ENCODE results near the gene DYRK1B.

The DYRK1B gene

DNA sequence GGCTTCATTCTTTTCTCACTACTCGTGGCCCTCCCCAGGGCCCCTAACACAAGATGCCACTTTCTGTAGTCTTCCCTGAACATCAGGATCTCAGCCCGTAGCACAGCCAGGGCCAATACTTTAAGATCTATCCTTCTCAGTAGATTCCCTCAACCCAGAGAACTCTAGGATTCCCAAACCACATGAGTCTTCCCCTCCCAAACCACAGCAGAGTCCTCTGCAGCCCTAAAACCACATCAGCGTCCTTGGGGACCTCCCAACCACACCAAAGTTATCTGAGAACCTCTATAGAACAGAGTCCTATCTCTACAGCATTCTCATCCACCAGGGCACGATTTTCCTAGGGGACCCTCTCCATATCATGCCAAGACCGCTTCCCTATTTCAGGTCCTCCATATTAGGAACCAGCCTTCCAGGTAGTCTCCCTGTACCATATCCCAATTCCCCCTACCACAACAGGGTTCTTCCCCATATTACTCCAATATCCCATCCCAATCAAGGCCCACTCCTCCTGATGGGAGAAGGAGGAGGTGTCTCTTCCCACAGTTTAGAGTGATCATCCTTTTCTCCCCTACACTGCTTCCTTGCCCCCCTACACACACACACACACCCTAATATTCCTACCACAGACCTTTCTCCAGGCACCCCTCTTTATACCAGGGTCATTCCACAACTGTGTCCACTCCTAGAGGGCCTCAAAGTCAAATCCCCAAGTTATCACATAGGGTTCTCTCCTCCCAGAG, 1.4 kb downstream of the DYRK1B start:
- intact Hi-C loops (cut with micrococcal nuclease): loop anchor here (1.0 to 5.0 kb wide), 2 partner anchors 8 to 140 kb away; partner anchors contain the start of gene PSMC4
- Mint-ChIP-seq H3K36me3 (ENCODE audit: low read depth) (peaks cover 79% of the 10 kb centered on the region), H3K4me3 (peak overlapping the region; percentile 88), H3K27me3 (no peaks in the 10 kb centered on the region), H3K4me1 (ENCODE audit: low read depth) (peaks cover 47% of the 10 kb centered on the region), H3K9me3 (no peaks in the 10 kb centered on the region), H3K27ac (peak overlapping the region; percentile 86)

DNA sequence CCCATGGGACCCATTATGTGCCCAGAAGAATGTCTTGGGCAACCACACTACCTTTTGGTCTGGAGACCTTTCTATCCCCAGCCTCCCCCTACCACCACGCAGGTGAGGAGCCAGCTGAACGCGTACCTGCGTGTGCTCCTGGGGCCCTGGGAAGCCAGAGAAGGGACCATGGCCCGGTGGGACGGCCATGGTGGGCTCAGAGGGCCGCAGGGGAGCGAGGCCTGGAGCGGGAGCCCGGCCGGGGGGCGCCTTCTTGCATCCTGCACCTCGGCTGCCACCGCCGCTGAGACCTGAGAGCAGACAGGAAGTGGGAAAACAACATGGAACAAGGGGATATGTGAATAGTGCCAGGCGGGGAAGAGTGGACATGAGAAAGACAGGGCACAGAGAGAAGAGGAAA, 2.3 kb downstream of the DYRK1B start:
- peaks cover 79% of the 10 kb centered on the region for H3K36me3 Mint-ChIP-seq (ENCODE audit: low read depth)
- H3K27me3 Mint-ChIP-seq: no peaks in the 10 kb centered on the region
- H3K9me3 Mint-ChIP-seq: no peaks in the 10 kb centered on the region
- peak overlapping the region; percentile 86 for H3K27ac Mint-ChIP-seq
- H3K4me3 Mint-ChIP-seq: peak overlapping the region; percentile 5
- H3K4me1 Mint-ChIP-seq (ENCODE audit: low read depth): peaks cover 47% of the 10 kb centered on the region
- intact Hi-C loops (cut with micrococcal nuclease): loop anchor here (5.0 kb wide), 1 partner anchor 141 kb away; the partner anchor contains the start of gene PSMC4

DNA sequence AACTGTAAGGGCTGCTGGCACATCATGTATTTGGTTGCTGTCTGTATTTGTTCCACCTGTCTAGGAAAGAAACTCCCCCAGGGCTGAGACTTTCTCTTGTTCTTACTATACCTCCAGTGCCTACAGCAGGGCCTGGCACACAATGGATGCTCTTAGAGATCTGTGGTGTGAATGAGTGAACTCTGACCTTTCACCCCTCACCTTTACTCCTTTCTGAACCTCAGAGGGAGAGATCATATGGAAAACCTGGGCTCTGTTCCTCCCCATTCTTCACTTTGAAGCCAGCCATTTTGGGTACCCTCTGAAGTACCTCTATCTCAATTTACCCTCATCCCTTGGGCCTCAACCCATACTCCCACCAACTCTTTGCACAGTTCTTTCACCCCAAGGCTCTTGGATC, 3.1 kb downstream of the DYRK1B start:
- H3K4me1 Mint-ChIP-seq (ENCODE audit: low read depth): peaks cover 47% of the 10 kb centered on the region
- no peak overlapping the region for H3K4me3 Mint-ChIP-seq
- H3K36me3 Mint-ChIP-seq (ENCODE audit: low read depth): peaks cover 82% of the 10 kb centered on the region
- no peaks in the 10 kb centered on the region for H3K9me3 Mint-ChIP-seq
- H3K27me3 Mint-ChIP-seq: no peaks in the 10 kb centered on the region
- H3K27ac Mint-ChIP-seq: no peak overlapping the region
- intact Hi-C loops (cut with micrococcal nuclease): loop anchor here (5.0 kb wide), 1 partner anchor 141 kb away; the partner anchor contains the start of gene PSMC4

DNA sequence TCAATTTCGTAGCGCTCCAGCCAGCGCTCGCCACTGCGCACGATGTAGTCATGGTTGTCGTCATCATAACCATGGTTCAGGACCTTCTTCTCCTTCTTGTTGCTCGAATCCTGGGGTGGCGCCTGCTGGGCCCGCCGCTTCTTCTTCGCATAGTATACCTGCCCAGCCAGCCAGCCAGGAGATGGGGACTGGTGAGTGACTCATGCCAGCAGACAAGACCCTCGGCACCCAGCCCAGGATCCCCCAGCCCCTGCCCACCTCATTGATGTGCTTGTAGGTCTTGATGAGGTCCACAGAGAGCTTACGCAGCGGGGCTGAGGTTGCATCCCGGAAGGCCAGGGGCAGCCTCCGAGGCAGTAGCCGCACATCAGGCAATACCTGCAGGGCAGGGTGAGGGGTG, 3.6 kb downstream of the DYRK1B start:
- Mint-ChIP-seq H3K4me1 (ENCODE audit: low read depth) (peaks cover 47% of the 10 kb centered on the region), H3K27ac (no peak overlapping the region), H3K27me3 (no peaks in the 10 kb centered on the region), H3K9me3 (no peaks in the 10 kb centered on the region), H3K4me3 (no peak overlapping the region), H3K36me3 (ENCODE audit: low read depth) (peaks cover 82% of the 10 kb centered on the region)
- intact Hi-C loops (cut with micrococcal nuclease): loop anchor here (5.0 kb wide), 1 partner anchor 142 kb away; the partner anchor contains the start of gene PSMC4

DNA sequence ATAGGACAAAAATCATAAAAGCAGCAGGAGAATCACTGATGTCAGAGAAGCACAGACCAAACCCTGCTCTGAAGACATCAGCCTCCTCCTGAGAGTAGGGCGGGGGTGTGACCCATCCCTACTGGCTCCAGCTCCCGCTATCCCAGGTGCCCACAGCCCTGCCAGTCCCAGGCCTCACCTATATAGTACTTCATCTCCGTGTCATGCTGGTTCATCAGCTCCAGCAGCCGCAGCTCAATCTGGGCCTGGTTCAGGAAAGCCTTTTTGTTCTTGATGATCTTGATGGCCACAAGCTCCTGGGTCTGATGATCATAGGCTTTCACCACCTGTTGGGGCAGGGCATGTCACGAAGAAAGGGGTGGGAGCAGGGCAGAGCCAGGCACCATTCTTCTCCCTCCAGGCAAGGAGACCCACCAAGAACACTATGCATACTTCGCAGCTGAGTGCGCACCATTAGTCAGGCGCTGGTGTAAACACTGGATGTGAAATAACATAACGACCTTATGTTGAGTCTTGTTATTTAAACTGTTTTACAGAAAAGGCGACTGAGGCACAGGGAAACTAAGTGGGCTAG, 4.2 kb downstream of the DYRK1B start:
- Mint-ChIP-seq H3K27ac (no peak overlapping the region), H3K4me3 (no peak overlapping the region), H3K4me1 (ENCODE audit: low read depth) (peaks cover 53% of the 10 kb centered on the region), H3K36me3 (ENCODE audit: low read depth) (peaks cover 86% of the 10 kb centered on the region), H3K27me3 (no peaks in the 10 kb centered on the region), H3K9me3 (no peaks in the 10 kb centered on the region)
- intact Hi-C loops (cut with micrococcal nuclease): loop anchor here (5.0 kb wide), 1 partner anchor 143 kb away; the partner anchor contains the start of gene PSMC4

DNA sequence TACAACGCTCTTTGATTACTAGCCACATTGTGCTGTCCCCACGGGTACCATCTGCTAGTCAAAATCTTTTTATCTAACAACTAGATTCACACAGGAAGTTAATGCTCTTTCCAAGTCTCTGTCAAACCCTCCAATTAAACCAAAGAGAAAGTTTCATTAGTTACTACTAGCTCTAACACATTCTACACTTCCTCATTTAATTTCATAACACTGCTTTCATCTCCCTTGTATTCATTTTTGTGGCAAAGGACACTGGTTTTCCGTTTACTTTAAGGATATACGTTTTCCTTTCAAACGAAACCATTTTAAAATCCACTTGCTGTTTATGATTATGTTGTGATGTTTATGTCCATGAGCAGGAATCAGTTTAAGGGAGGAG, 5.3 kb downstream of the DYRK1B start:
- no peak overlapping the region for H3K4me3 Mint-ChIP-seq
- peaks cover 45% of the 10 kb centered on the region for H3K4me1 Mint-ChIP-seq (ENCODE audit: low read depth)
- peak overlapping the region; percentile 26 for H3K27ac Mint-ChIP-seq
- H3K36me3 Mint-ChIP-seq (ENCODE audit: low read depth): peaks cover 74% of the 10 kb centered on the region
- intact Hi-C loops (cut with micrococcal nuclease): no loop called here
- H3K9me3 Mint-ChIP-seq: no peaks in the 10 kb centered on the region
- no peaks in the 10 kb centered on the region for H3K27me3 Mint-ChIP-seq

DNA sequence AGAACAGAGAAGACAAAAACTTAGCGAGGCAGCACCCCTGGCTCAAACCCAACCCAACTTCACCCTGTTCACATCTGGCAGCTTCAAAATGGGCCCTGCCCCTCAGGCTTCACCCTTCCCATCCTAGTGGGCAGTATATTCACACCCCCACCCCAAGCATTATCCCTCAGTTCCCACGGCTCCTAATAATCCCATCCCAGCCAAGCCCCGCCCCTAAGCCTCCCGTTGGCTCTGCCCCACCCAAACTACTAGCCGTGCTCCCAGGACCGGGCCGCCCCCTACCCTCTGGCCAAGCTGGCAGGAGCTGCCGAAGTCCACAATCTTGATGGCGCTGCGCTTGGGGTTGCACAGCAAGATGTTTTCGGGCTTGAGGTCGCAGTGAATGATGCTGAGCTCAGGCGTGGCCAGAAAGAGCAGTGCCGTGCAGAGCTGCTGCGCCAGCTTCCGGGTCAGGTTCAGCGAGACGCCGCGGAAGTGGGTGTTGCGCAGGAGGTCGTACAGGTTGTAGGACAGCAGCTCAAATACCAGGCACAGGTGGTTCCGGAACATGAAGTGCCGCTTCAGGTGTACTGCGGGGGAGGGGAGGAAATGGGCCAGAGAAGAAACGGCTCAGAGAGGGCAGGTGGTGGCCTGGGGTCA, 5.8 kb downstream of the DYRK1B start:
- Mint-ChIP-seq H3K27me3 (no peaks in the 10 kb centered on the region), H3K4me1 (ENCODE audit: low read depth) (peaks cover 44% of the 10 kb centered on the region), H3K27ac (peak overlapping the region; percentile 26), H3K36me3 (ENCODE audit: low read depth) (peaks cover 73% of the 10 kb centered on the region), H3K9me3 (no peaks in the 10 kb centered on the region), H3K4me3 (no peak overlapping the region)
- intact Hi-C loops (cut with micrococcal nuclease): no loop called here

DNA sequence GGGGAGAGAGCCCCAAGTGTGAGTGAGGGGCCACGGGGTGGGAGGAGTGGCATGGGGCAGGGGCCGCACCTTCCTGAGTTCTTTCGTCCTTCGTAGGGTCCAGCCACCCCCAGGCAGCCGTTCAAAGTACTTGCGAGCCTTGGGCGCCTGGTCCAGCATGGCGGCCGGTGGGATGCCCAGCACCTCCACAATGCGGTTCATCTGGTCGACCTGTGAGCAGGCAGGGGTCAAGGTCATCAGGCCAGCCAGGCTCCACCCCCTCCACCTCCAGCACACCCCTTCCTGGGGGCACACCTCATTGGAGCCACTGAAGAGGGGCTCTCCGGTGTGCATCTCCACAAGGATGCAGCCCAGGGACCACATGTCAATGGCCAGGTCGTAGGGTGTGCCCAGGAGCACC, 6.7 kb downstream of the DYRK1B start:
- intact Hi-C loops (cut with micrococcal nuclease): no loop called here
- peaks cover 35% of the 10 kb centered on the region for H3K4me1 Mint-ChIP-seq (ENCODE audit: low read depth)
- H3K9me3 Mint-ChIP-seq: no peaks in the 10 kb centered on the region
- H3K4me3 Mint-ChIP-seq: no peak overlapping the region
- peaks cover 73% of the 10 kb centered on the region for H3K36me3 Mint-ChIP-seq (ENCODE audit: low read depth)
- H3K27me3 Mint-ChIP-seq: no peaks in the 10 kb centered on the region
- no peak overlapping the region for H3K27ac Mint-ChIP-seq

DNA sequence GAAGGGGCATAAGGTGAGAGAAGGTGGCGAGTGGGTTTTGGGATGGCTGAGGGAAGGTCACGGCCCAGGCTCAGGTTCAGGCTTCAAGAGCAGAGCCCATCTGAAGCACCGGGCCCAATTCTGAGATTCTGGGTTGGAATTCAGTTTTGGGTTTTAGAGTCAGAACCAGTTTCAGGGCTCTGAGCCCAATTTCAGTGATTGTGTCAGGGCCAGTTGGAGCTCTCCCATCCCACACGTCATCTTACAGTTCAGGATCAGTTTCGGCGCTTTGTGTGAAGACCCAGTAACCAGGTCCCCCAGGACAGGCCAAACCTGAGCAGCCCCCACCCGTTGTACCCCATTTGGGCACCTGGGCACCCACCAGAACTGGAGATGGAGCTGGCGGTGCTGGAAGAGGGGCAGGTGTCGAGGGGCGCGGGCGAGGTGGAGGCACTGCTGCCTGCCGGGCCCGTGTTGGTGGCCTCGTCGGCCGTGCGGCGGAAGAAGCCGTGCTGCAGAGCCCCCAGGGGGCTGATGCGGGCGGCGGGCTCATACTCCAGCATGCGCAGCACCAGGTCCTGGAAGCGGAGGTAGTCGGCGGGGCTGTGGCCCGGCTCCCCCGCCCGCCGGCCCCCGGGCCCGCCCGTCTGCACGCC, 7.5 kb downstream of the DYRK1B start:
- H3K4me1 Mint-ChIP-seq (ENCODE audit: low read depth): peaks cover 29% of the 10 kb centered on the region
- H3K36me3 Mint-ChIP-seq (ENCODE audit: low read depth): peaks cover 66% of the 10 kb centered on the region
- H3K27ac Mint-ChIP-seq: no peak overlapping the region
- intact Hi-C loops (cut with micrococcal nuclease): no loop called here
- no peaks in the 10 kb centered on the region for H3K9me3 Mint-ChIP-seq
- H3K27me3 Mint-ChIP-seq: no peaks in the 10 kb centered on the region
- H3K4me3 Mint-ChIP-seq: no peak overlapping the region

DNA sequence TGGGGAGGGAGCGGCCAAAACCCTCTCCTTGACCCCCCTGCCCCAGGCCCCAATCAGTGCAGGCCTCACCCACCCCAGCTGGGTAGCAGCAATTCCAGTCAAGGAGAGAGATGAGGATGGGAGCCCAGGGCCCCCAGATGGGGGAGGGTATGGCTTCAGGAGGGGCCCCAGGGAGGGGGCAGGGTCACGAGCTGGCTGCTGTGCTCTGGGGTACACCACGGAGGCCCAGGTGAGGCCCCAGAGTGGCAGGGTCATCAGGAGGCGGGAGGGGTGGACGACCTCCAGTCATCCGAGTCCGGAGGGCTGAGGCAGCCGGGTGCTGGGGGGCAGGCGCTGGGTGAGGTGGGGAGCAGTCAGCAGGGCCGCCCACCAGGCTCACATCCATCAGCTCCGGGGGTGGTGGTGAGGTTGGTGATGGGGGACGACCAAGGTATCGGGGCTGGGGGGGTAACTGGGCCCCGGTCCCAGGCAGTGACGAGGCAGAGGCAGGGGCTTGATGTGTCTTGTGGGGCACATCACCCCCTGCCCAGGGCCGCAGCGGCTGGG, 8.4 kb downstream of the DYRK1B start:
- H3K4me3 Mint-ChIP-seq: no peak overlapping the region
- intact Hi-C loops (cut with micrococcal nuclease): no loop called here

DNA sequence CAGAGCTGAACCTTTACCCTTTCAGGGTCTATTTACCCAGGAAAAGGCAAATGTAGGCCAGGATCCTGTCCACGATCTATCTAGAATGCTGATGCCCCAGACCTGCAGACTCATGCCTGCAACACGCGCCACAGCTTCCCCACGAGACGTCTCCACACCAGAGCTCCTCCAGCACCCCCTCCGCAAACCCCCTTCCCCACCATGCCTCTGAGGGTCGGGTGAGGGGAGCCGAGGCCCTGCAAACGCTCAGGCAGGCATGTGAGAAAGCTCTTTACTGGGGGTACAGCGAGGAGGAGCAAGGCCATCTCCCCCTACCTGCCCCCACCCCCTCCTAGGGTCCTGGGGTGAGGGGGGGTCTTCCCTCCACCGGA, 8.9 kb downstream of the DYRK1B start:
- Mint-ChIP-seq H3K9me3 (no peaks in the 10 kb centered on the region), H3K4me1 (ENCODE audit: low read depth) (peaks cover 23% of the 10 kb centered on the region), H3K36me3 (ENCODE audit: low read depth) (peaks cover 52% of the 10 kb centered on the region), H3K27ac (no peak overlapping the region), H3K27me3 (no peaks in the 10 kb centered on the region), H3K4me3 (no peak overlapping the region)
- intact Hi-C loops (cut with micrococcal nuclease): no loop called here

More for the DNA sequence above, 8.4 kb downstream of the DYRK1B start:
- Mint-ChIP-seq H3K36me3 (ENCODE audit: low read depth) (peaks cover 58% of the 10 kb centered on the region), H3K4me1 (ENCODE audit: low read depth) (peaks cover 28% of the 10 kb centered on the region), H3K27ac (no peak overlapping the region), H3K9me3 (no peaks in the 10 kb centered on the region), H3K27me3 (no peaks in the 10 kb centered on the region)

DNA sequence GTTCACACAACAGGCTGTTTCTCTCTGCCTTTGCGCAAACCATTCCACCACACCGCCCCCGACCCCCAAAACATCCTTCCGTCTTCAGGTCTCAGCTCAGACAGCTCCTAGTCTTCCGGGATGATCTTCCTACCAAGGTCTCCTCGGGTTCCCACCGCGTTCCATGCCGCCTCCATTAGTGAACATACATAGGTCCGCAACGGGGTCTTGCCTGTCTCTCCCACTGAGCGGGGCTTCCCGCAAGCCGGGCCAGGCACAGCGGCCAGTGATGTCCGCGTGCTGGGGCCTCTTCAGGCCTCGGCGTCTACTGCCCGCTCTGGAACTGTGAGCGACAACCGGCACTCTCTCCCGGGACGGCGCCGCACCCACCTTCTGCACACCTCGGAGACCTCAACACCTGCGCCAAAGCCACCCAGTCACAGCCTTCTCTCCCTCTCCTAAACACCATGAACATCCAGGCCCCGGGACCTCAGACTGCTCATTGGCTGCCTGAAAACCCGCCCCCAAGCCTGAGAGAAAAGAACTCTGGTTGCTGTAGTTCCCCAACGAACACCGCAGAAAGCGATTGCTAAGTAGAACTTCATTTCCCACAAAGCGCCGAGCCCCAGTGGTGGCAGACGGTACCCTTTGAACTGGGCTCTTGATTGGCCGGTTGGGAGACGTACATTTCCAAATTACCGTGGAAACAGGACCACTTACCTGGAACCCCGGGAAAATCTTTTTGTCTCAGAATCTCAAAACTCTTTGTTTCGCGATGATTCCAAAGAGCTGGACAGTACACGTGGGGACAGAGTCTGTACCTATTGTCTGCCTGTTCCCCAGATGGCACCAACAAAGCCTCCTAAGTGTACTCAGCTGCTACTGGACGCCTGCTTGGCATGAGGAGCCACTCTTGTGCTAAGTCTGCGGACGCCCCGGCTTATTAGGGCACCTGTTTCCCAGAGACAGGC, 9.5 kb downstream of the DYRK1B start:
- Mint-ChIP-seq H3K27ac (no peak overlapping the region), H3K4me1 (ENCODE audit: low read depth) (peaks cover 21% of the 10 kb centered on the region), H3K36me3 (ENCODE audit: low read depth) (peaks cover 46% of the 10 kb centered on the region), H3K27me3 (no peaks in the 10 kb centered on the region), H3K9me3 (no peaks in the 10 kb centered on the region), H3K4me3 (no peak overlapping the region)
- intact Hi-C loops (cut with micrococcal nuclease): loop anchor here (1.0 kb wide), 1 partner anchor 9 kb away; no protein-coding TSS in a partner anchor

DNA sequence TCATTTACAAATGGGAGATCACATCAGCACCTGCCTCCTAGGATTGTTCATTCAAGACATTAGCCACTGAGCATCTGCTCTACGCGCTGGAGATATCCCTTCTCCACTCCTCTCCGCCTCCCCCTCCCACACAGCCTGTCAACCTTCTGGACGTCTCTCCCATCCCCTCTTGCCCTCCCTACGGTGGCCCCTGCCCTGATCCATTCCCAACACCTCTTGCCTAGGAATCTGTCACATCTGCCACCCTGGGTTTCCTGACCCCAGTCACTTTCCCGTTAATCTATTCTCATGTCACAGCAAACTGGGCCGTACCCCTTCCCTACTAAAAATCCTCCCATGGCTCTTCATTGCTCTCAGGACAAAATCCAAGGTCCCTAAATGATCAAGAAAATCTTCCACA, 10.3 kb downstream of the DYRK1B start:
- intact Hi-C loops (cut with micrococcal nuclease): loop anchor here (1.0 kb wide), 1 partner anchor 10 kb away; no protein-coding TSS in a partner anchor
- Mint-ChIP-seq H3K27me3 (no peaks in the 10 kb centered on the region), H3K27ac (no peak overlapping the region), H3K9me3 (no peaks in the 10 kb centered on the region), H3K36me3 (ENCODE audit: low read depth) (peaks cover 38% of the 10 kb centered on the region), H3K4me3 (no peak overlapping the region), H3K4me1 (ENCODE audit: low read depth) (peaks cover 21% of the 10 kb centered on the region)
